ENCODE results near the gene GNG7. TPM values are rescaled to one million over a fixed set of nuclear protein-coding genes. Genes with fewer than 3 reads are reported as not detected.

GNG7 gene
- total RNA-seq, 2 donors from 2014 or later, result 5.7 to 12.9 TPM

DNA sequence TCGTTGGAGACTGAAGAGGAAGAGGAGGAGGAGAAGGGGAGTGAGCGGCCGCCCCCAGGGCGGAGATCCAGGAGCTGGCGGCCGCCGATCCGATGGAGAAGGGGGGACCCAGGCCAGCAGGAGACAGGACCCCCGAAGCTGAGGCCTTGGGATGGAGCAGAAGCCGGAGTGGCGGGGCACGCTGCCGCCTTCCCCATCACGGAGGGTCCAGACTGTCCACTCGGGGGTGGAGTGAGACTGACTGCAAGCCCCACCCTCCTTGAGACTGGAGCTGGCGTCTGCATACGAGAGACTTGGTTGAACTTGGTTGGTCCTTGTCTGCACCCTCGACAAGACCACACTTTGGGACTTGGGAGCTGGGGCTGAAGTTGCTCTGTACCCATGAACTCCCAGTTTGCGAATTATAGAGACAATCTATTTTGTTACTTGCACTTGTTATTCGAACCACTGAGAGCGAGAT is 224.7 kb downstream of the GNG7 start:
- DNase-seq, result peak in 1 of 4 donors; percentile 32
- TF ChIP-seq, protein P1, sequence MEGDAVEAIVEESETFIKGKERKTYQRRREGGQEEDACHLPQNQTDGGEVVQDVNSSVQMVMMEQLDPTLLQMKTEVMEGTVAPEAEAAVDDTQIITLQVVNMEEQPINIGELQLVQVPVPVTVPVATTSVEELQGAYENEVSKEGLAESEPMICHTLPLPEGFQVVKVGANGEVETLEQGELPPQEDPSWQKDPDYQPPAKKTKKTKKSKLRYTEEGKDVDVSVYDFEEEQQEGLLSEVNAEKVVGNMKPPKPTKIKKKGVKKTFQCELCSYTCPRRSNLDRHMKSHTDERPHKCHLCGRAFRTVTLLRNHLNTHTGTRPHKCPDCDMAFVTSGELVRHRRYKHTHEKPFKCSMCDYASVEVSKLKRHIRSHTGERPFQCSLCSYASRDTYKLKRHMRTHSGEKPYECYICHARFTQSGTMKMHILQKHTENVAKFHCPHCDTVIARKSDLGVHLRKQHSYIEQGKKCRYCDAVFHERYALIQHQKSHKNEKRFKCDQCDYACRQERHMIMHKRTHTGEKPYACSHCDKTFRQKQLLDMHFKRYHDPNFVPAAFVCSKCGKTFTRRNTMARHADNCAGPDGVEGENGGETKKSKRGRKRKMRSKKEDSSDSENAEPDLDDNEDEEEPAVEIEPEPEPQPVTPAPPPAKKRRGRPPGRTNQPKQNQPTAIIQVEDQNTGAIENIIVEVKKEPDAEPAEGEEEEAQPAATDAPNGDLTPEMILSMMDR (IDR thresholded peaks at IDR 0.05), result no peak
- no peak for TF ChIP-seq POLR2A (IDR thresholded peaks at IDR 0.05)
- intact Hi-C loops (cut with DNase I), result no loop called here
- Histone ChIP-seq H3K27ac (peak overlapping the region; percentile 84 to 94 (median 91)), H3K9me3 (no peaks in the 10 kb centered on the region), H3K27me3 (no peaks in the 10 kb centered on the region), H3K36me3 (replicated peaks in 1 of 2; ENCODE audit: insufficient read depth in 1 of 2, low read depth in 2 of 2) (no peaks in the 10 kb centered on the region), H3K4me1 (peaks cover 38% of the 10 kb centered on the region), H3K4me3 (peak overlapping the region in 1 of 2 donors; percentile 94)
- 31 to 48% methylated on average over 6 to 16 of the region's 21 CpGs for WGBS, 2 donors
- no peak for ATAC-seq

DNA sequence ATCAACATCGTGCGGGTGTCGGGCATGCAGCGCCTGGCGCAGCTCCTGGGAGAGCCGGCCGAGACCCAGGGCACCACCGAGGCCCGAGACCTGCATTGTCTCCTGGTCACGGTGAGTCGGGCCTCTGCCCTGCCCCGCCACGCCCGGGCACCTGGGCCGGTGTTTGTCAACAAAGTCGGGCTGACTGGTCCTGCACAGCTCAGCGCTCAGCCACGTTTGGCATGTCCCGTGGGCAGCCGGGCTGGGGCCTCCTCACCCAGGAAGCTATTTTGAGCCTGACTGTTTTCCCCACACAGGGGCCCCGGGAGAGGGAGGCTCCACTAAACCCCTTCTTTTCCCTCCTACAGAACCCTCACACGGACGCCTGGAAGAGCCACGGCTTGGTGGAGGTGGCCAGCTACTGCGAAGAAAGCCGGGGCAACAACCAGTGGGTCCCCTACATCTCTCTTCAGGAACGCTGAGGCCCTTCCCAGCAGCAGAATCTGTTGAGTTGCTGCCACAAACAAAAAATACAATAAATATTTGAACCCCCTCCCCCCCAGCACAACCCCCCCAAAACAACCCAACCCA is 225.3 kb downstream of the GNG7 start:
- intact Hi-C loops (cut with DNase I), result no loop called here
- H3K4me1 ChIP-seq, result peaks cover 38% of the 10 kb centered on the region
- TF ChIP-seq POLR2A (IDR thresholded peaks at IDR 0.05), result no peak
- TF ChIP-seq, protein P1 (IDR thresholded peaks at IDR 0.05), result no peak
- no peaks in the 10 kb centered on the region for H3K36me3 ChIP-seq (replicated peaks in 1 of 2; ENCODE audit: insufficient read depth in 1 of 2, low read depth in 2 of 2)
- 7 to 14% methylated on average over 7 to 27 of the region's 27 CpGs for WGBS, 2 donors
- H3K4me3 ChIP-seq, result peak overlapping the region; percentile 91 to 94
- peak overlapping the region in 3 of 4 donors; percentile 88 to 94 (median 94) for H3K27ac ChIP-seq
- ATAC-seq (no peak), DNase-seq (peak; percentile 48 to 62 (median 54))
- no peaks in the 10 kb centered on the region for H3K27me3 ChIP-seq
- no peaks in the 10 kb centered on the region for H3K9me3 ChIP-seq

DNA sequence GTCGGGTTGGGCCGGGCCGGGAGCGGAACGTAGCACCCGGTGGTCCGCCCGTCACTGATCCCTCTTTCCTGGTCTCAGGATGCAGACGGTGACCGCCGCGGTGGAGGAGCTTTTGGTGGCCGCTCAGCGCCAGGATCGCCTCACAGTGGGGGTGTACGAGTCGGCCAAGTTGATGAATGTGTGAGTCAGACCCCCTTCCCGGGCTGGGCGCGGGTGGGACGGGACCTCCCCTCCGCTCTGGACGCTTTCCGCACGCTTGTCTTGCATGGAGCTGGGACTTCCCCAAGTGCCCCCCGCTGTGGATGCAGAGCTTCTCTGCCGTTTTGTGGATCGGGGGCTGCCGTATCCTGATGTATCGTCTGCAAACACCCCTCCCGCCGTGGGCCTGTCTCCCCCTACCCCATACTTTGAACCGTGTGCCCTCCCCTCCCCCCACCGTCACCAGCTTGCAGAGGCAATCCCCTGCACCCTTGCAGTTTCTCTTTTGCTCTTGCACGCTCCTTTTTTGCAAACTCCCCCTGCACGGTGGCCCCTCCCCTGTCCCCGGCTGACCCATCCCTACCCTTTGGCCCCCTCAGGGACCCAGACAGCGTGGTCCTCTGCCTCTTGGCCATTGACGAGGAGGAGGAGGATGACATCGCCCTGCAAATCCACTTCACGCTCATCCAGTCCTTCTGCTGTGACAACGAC is 225.9 kb downstream of the GNG7 start:
- ATAC-seq (no peak), DNase-seq (peak; percentile 52 to 58 (median 54))
- intact Hi-C loops (cut with DNase I), result no loop called here
- Histone ChIP-seq H3K4me1 (peaks cover 38% of the 10 kb centered on the region), H3K4me3 (peak overlapping the region; percentile 91 to 94), H3K27me3 (no peaks in the 10 kb centered on the region), H3K9me3 (no peaks in the 10 kb centered on the region), H3K36me3 (replicated peaks in 1 of 2; ENCODE audit: insufficient read depth in 1 of 2, low read depth in 2 of 2) (no peaks in the 10 kb centered on the region), H3K27ac (peak overlapping the region; percentile 85 to 94 (median 91))
- 0 to 1% methylated on average over 28 to 41 of the region's 42 CpGs for WGBS, 2 donors
- TF ChIP-seq, protein P1 (IDR thresholded peaks at IDR 0.05), result no peak
- no peak for TF ChIP-seq POLR2A (IDR thresholded peaks at IDR 0.05)

DNA sequence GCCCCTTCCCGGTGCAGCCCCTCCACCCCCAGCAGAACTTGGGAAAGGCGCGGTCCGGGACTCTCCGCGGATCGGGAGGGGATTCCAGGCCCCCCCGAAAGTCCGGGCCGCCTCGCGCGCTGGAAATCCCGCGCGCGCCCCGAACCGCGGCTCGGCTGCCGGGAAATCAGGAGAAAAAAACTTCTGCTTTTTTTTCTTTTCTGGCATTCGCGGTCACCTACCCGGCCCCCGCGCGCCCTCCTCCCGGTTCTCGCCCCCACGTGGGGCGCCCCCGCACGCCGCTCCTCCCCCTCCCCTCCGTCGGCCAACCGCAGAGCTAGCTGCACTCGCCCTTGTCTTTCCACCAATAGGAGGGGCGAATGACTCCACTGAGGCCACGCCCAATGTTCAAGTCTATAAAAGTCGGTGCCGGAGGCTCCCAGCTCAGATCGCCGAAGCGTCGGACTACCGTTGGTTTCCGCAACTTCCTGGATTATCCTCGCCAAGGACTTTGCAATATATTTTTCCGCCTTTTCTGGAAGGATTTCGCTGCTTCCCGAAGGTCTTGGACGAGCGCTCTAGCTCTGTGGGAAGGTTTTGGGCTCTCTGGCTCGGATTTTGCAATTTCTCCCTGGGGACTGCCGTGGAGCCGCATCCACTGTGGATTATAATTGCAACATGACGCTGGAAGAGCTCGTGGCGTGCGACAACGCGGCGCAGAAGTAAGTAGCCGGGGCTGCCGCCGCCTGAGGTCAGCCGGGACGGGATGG is 226.6 kb downstream of the GNG7 start, which contains the start of gene GADD45B:
Gene GADD45B, plus strand, starts transcription at position 426 of the 749 bp plus-strand sequence. Its CDS starts 232 bp downstream, at position 658.
- intact Hi-C loops (cut with DNase I), result no loop called here
- Histone ChIP-seq H3K36me3 (replicated peaks in 1 of 2; ENCODE audit: insufficient read depth in 1 of 2, low read depth in 2 of 2) (no peaks in the 10 kb centered on the region), H3K4me3 (peak within 1 kb of the TSS; percentile 91 to 94), H3K9me3 (no peaks in the 10 kb centered on the region), H3K4me1 (peaks cover 38% of the 10 kb centered on the region), H3K27me3 (no peaks in the 10 kb centered on the region), H3K27ac (peak within 1 kb of the TSS; percentile 85 to 94 (median 91))
- 1% methylated on average over 15 to 70 of the region's 70 CpGs for WGBS, 2 donors
- ATAC-seq (peak; percentile 80), DNase-seq (peak; percentile 98 to 99 (median 99))
- peak; percentile 100 for TF ChIP-seq POLR2A (IDR thresholded peaks at IDR 0.05)
- TF ChIP-seq, protein P1 (IDR thresholded peaks at IDR 0.05), result no peak
